ENCODE data around the gene MTMR2. TPM values are rescaled to one million over a fixed set of nuclear protein-coding genes. Genes with fewer than 3 reads are reported as not detected.

Gene MTMR2
- total RNA-seq, 1 experiment from 2014 or later, result 59.0 TPM

DNA sequence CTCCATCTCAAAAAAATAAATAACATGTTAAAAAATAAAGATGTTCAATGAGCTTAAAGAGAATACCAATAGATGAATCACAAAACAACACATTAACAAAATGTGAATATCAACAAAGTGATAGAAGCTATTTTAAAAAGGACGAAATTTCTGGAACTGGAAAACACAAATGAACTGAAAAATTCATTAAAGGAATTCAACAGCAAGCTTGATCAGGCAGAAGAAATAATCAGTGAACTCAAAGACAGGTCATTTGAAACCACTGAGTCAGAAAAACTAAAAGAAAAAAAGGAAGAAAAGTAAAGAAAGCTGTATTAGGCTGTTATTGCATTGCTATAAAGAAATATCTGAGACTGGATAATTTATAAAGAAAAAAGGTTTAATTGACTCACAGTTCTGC lies 7.0 kb upstream of the MTMR2 start:
- Histone ChIP-seq H3K14ac (ENCODE audit: insufficient read depth, low read length) (no peak overlapping the region), H4K91ac (ENCODE audit: insufficient read length, low read depth, low read length) (no peak overlapping the region), H4K8ac (replicated peaks; ENCODE audit: insufficient read length, low read depth, low read length) (no peak overlapping the region), H4K5ac (ENCODE audit: insufficient read length, low read depth, low read length) (no peak overlapping the region), H2AFZ (ENCODE audit: low read length) (no peak overlapping the region), H2BK5ac (ENCODE audit: insufficient read length, low read length) (no peak overlapping the region), H3K23ac (ENCODE audit: insufficient read length, low read depth, low read length) (no peak overlapping the region), H4K20me1 (ENCODE audit: control insufficient read depth, insufficient read depth, insufficient read length) (no peaks in the 10 kb centered on the region), H3K4me1 (ENCODE audit: insufficient read depth, low read length) (no peaks in the 10 kb centered on the region), H3K9me3 (ENCODE audit: control insufficient read depth, low read depth, low read length) (no peaks in the 10 kb centered on the region), H3K18ac (ENCODE audit: insufficient read length, low read depth, low read length) (no peak overlapping the region), H2AK5ac (ENCODE audit: insufficient read length, low read length) (no peak overlapping the region), H3K79me1 (ENCODE audit: insufficient read depth, low read depth, low read length, poor library complexity, severe bottlenecking) (no peaks in the 10 kb centered on the region), H2BK15ac (ENCODE audit: low read depth, low read length) (no peak overlapping the region), H3K9ac (ENCODE audit: extremely low read depth, insufficient read length, low read length) (no peak overlapping the region), H3K23me2 (ENCODE audit: insufficient read length, low read depth, low read length, poor library complexity, severe bottlenecking) (no peaks in the 10 kb centered on the region), H3K4me2 (ENCODE audit: insufficient read depth, insufficient read length, low read length) (no peak overlapping the region), H2BK120ac (ENCODE audit: low read depth, low read length, poor library complexity, severe bottlenecking) (no peak overlapping the region), H3K27ac (ENCODE audit: insufficient read length, low read depth, low read length) (no peak overlapping the region), H3K56ac (ENCODE audit: insufficient read length, low read depth, low read length) (no peak overlapping the region), H3T11ph (ENCODE audit: low read length) (no peak overlapping the region), H2BK12ac (ENCODE audit: insufficient read length, low read depth, low read length) (no peak overlapping the region), H3K27me3 (ENCODE audit: insufficient read depth, low read length) (no peaks in the 10 kb centered on the region), H3K4ac (ENCODE audit: low read depth, low read length) (no peak overlapping the region), H3K79me2 (ENCODE audit: insufficient read depth, low read length) (no peaks in the 10 kb centered on the region), H2BK20ac (ENCODE audit: low read depth, low read length, poor library complexity, severe bottlenecking) (no peak overlapping the region)
- Mint-ChIP-seq H3K4me1 (no peaks in the 10 kb centered on the region), H3K27me3 (ENCODE audit: low read depth) (peaks cover 3% of the 10 kb centered on the region; the same call in 1 of the 2 replicates), H3K36me3 (ENCODE audit: insufficient read depth in 1 of 3, low read depth in 3 of 3) (no peaks in the 10 kb centered on the region), H3K4me3 (no peak overlapping the region), H3K27ac (no peak overlapping the region; a peak in 1 of 7 replicates), H3K9me3 (peaks cover 0 to 3% of the 10 kb centered on the region in 2 experiments; a peak in 3 of 5 replicates)
- DNase-seq, result no peak
- TF ChIP-seq, protein P1, sequence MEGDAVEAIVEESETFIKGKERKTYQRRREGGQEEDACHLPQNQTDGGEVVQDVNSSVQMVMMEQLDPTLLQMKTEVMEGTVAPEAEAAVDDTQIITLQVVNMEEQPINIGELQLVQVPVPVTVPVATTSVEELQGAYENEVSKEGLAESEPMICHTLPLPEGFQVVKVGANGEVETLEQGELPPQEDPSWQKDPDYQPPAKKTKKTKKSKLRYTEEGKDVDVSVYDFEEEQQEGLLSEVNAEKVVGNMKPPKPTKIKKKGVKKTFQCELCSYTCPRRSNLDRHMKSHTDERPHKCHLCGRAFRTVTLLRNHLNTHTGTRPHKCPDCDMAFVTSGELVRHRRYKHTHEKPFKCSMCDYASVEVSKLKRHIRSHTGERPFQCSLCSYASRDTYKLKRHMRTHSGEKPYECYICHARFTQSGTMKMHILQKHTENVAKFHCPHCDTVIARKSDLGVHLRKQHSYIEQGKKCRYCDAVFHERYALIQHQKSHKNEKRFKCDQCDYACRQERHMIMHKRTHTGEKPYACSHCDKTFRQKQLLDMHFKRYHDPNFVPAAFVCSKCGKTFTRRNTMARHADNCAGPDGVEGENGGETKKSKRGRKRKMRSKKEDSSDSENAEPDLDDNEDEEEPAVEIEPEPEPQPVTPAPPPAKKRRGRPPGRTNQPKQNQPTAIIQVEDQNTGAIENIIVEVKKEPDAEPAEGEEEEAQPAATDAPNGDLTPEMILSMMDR (conservative IDR thresholded peaks at IDR 0.05), result no peak
- no CpG with 5 or more reads among the region's 1 CpG for WGBS (ENCODE audit: extremely low coverage, insufficient read length, low lambda C conversion rate)

Data from H9 (cell line).